ENCODE data around the gene DPYSL4.

DPYSL4 gene

GRCh38 chr10:132197271-132198067, 10.7 kb downstream of the DPYSL4 start:
- no peak for ATAC-seq

DNA sequence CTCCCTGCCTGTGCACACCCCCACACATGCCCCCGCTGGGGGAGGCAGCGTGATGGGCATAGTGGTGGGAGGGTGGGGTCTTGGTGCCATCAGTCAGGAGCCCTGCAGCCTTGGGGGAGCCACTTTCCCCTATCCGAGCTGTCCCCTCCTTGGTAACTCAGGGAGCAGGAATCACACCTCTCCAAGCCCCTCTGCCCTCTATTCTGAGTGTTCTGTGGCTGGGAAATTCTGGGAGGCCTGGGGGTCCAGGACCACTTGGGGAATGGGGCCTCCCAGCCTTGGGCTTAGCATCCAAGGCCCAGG, 11.3 kb downstream of the DPYSL4 start:
- ATAC-seq: no peak

- no peak for ATAC-seq
Observed at GRCh38 chr10:132198381-132199181, 11.8 kb downstream of the DPYSL4 start.

GRCh38 chr10:132199268-132199853, 12.6 kb downstream of the DPYSL4 start:
- no peak for ATAC-seq

DNA sequence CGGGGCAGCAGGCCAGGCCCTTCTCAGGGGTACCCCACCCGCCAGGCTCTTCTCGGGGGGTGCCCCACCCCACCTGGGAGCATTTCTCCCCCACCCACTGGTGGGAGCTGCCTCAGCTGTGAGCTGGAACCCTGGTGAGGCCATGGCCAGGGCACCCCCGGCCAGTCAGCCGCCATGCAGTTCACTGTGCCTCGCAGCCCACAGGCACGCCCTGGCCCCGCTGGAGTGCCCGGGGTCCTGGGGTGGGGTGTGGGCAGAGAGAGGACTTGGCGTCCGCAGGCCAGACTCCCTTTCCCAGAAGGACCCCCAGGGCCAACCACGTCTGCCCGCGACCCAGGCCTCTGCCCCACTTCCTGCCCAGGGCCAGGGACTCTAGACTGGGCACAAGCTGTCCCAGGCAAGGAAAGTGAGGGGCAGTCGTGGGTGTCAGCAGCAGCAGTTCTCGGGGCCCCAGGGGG, 13.1 kb downstream of the DPYSL4 start:
- ATAC-seq: no peak

DNA sequence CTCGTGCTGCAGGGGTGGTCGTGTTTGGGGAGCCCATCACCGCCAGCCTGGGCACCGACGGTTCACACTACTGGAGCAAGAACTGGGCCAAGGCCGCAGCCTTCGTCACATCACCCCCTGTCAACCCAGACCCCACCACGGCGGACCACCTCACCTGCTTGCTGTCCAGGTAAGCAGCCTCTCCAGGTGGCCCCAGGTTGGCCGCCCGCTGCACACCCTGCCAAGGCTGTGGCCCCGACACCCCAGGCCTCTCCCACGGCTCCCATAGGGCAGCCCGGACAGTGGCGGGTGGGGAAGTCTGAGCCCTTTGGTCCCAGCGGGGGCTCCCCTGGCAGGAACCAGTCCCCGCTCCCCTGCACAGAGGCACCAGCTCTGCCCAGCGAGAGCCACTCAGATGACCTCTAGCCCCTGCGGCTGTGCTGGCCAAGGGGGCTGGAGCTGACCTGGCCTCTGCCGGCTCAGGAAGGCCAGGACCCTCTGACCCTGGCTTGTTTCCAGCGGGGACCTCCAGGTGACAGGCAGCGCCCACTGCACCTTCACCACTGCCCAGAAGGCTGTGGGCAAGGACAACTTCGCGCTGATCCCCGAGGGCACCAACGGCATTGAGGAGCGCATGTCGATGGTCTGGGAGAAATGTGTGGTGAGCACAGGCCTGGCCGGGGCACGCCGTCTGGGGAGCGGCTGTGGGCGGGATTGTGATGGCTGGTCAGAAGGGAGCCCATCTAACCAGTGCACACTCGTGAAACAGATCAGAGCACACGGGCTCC, 13.8 kb downstream of the DPYSL4 start:
- no peak for ATAC-seq

DNA sequence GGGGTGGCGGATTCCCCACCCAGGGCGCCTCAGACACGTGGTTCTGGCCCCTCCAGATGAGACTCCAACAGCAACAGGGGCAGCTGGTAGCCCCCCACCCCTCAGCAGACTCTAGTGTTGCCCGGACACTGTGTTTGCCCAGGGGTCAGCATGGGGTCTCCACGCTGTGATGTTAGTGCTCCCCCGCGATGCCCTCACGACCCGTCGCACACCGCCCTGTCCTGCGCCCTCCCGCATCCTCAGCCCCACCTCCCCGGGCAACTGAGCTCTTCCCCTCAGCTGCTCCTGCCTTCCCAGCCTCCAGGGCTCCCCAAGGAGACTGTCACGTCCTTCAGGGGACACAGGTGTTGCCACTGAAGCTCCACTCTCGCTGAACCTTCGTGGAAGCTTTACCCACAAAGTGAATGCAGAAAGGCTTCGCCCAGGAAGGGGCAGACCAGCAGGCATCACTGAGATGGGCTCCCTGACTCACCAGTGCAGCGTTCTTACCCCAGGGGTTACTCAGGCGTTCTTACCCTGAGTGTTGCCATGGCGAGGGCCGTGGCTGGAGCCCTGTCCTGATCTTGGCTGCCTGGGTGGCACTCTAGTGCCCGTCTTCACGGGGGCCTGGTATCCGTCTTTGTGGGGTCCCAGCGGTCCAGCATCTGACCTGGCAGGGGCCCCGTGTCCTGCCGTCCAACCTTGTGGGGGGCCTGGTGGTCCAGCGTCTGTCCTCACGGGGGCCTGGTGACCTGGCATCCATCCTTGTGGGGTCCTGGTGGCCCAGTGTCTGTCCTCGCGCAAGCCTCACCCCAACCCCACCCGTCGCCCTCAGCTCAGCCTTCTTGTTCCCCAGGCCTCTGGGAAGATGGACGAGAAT, 14.6 kb downstream of the DPYSL4 start:
- ATAC-seq: no peak

DNA sequence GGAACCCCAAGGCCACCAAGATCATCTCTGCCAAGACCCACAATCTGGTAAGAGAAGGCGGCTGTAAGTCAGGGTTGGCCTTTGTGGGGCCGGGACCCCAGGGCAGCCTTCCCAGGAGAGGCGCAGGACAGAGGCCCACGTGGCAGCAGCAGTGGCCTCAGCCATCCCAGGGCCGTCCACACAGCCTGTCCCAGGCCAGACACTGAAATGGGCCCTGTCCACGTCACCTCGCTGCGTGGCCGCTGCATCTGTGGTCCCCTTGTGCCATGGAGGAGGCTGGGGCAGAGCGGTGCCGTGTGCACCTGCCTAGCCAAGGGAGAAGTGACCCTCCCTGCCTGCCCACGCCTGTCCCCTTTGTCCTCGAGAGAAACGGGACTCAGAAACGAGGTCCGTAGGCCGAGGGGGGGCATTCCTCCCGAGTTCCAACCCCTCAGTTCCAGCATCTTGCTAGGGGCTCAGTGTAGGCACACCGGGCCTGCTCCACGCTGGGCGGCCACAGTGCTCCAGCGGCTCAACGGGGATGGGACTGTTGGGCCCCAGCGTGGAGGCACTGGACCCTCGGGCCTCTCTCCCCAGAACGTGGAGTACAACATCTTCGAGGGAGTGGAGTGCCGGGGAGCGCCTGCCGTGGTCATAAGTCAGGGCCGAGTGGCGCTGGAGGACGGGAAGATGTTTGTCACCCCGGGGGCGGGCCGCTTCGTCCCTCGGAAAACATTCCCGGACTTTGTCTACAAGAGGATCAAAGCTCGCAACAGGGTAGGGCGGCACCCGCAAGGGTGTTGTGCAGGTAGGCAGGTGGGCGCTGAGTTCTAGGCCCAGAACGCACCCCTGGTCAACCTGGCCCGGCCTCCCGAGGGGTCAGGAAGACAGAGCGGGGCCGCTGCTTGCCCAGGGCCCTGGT, 15.6 kb downstream of the DPYSL4 start:
- no peak for ATAC-seq

DNA sequence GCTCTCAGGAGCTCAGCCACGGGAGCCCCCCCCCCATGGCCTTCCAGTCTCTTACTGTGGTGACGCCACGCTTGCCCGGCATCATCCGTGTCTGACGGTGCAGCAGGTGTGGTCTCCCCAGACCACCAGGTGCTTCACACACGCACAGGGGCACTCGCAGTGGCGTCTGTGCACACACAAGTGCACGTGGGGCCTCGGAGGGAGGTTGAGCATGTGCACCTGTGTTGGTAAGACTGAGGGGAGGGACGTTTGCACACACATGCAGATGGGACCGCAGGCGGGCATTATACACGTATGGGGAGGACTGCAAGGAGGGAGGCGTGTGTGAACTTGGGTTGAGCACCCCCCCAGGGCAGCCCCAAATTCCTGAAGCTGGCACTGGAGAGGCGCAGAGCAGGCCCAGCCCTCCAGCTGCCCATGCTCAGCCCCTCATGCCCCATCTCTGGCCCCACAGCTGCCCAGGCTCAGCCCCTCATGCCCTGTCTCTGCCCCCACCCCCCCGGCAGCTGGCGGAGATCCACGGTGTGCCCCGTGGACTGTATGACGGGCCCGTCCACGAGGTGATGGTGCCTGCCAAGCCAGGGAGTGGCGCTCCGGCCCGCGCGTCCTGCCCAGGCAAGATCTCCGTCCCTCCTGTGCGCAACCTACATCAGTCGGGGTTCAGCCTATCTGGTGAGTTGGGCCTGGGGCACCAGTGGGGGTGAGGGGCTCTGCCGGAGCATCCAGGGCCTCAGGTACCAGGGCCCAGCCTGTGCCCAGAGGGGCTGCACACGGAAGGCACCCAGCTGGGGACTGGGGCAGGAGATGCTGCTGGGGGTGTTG, 16.7 kb downstream of the DPYSL4 start:
- ATAC-seq: no peak

DNA sequence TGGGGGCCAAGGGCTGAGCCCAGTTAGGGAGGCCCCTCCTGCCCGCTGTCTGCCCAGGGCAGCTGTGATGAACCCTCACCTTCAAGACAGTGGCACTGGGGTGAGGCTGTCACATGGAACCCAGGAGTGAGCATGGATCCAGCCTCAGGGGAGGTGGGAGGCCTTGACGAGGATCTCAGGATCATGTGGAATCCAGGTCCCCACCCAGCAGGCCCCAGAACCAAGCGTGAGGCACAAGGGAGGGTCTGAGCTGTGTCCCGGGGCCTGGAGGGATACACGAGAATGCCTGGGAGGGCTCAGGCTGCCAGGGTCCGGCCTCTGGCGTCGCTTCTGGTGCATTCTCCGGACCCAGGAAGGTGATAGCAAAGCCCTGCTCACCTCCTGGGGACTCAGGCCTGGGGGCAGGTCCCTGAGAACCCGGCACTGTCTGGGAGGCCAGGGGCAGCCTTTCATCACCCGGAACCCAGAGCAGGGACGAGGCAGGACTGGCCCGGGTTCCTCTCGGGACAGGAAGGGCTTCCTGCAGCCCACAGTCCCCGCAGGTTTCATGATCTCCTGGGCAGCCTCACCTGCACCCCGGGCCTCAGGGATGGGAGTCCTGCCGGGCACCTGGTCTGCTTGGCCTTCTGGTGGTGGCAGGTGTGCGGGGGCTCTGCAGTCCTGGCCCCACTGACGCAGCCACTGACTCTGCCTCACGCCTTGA, 17.5 kb downstream of the DPYSL4 start:
- ATAC-seq: no peak

GRCh38 chr10:132204781-132205473, 18.2 kb downstream of the DPYSL4 start:
- ATAC-seq: no peak

DNA sequence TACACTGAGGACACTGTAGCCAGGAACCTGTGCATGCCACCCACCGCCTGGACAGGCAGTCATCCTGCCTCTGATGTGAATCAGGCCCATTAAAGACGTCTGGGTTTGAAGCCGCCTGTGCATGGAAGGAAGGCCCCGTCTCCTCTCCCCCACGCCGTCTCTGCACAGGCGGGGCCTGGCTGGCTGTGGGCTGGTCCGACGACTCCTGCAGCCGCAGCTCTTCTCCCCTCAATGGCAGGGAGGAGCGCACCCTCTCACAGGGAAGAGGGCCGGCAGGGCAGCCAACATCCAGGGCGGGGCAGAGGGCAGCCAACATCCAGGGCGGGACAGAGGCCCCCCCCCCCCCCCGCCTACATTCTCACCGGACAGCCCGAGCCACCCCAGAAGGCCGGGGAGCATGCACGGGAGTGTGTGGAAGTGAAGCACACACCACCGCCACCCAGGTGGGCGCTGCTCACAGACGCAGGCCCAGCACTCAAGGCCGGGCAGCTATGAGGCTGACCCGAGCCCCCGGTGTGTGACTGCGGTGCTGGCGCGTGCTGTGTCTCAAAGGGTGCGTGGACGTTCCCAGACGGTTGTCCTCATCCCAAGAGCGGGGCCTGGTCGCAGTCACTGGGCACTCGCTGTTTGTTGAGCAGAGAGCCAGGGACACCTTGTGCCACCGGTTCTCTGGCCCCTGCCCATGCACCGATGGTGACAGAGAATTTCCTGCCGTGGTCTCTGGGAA, 19.1 kb downstream of the DPYSL4 start:
- ATAC-seq: no peak

DNA sequence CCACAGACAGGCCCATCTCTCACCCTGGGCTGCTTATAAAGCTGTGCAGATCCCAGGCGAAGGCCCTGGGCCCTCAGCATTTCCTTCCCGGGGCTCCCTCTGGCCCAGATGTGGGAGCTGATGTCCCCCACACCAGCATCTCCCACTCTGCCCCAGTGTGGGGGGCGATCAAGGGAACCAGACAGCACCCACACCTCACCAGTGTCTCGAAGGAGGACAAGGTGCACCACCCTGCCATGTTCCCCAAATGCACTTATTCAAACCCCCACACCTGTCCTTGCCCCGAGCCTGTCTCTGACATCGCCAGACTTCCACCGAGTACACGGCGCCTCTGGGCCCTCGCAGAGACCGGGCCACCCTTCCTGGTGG, 19.6 kb downstream of the DPYSL4 start:
- ATAC-seq: no peak

GRCh38 chr10:132206806-132207535, 20.2 kb downstream of the DPYSL4 start:
- no peak for ATAC-seq

- ATAC-seq: no peak
Observed at GRCh38 chr10:132207536-132208461, 21.1 kb downstream of the DPYSL4 start.

DNA sequence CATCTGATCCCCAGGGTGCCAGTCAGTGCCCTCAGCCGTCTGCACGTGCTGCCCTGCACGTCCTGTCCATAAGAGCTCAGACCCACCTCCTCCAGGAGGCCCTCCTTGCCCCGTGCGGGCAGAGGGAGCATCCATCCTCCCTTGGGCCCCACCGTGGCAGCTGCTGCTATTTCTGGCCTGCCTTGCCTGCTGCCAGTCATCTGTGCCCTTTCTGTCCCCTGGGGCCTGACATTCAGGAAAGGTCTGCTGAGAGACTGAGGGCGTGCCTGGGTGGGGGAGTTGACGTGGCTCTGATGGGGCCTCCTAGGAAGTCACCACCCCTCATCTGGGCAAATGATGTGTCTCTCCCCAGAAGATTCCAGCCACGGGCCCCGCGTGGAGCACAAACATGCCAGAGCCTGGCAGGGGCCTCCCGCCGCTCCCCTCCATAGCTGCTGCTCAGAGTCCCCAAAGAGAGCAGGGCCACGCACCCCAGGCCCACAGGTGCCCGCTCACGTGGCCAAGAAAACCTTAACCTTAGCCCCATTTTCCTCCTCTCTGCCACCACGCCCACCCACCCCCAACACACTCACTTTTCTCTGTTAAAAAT, 21.8 kb downstream of the DPYSL4 start:
- ATAC-seq: no peak
